IMR-90 (cell line): ENCODE measurements around the gene BMP4. TPM values are rescaled to one million over a fixed set of nuclear protein-coding genes. Genes with fewer than 3 reads are reported as not detected.
A peak's percentile ranks its signal among the peaks of the same experiment; 100 is the strongest.

Experiments used
- ATAC-seq: fragments of 200-7000 bp; cut with Tn5 transposase; 2 replicates; pipeline ENCODE4 v1.9.1; 2020; ENCODE audit warnings: low read depth, mild to moderate bottlenecking, moderate library complexity
- BruUV-seq: library from RNA; stranded (reverse); fragments of 400-500 nt; replicated peaks from 2 replicates; lab custom pipeline; 2021; lab: Mats Ljungman, UMichigan
- CTCF ChIA-PET: fragments of 300-600 bp; formaldehyde crosslinking; extraction: SDS; loops from one replicate; lab custom pipeline; 2021; ENCODE audit warnings: antibody characterized with exemption; lab: Yijun Ruan, JAX
- POLR2A ChIA-PET: fragments of 300-600 bp; sonication (Branson Sonifier 250); formaldehyde crosslinking; loops from one replicate; lab custom pipeline; 2022; ENCODE audit warnings: antibody characterized with exemption; ENCODE audit not compliant: unreplicated experiment; lab: Charles Lee
- DNase-seq: peaks from one replicate; pipeline ENCODE4 v3.0.0; 2013
- H2AFZ ChIP-seq: replicated peaks from 2 replicates; pipeline ENCODE3; 2013; ENCODE audit warnings: low read length, mild to moderate bottlenecking; ENCODE audit not compliant: poor library complexity
- H2AK5ac ChIP-seq: 2 replicates; pipeline ENCODE4 v1.6.1; 2013; ENCODE audit warnings: low read depth, low read length, inconsistent platforms
- H2AK9ac ChIP-seq: replicated peaks from 2 replicates; pipeline ENCODE3; 2013; ENCODE audit warnings: mild to moderate bottlenecking, low read depth, low read length, moderate library complexity; ENCODE audit not compliant: poor library complexity
- H2BK120ac ChIP-seq: 2 replicates; pipeline ENCODE4 v1.6.1; 2013; ENCODE audit warnings: low read depth, low read length, inconsistent platforms
- H2BK15ac ChIP-seq: 3 replicates; pipeline ENCODE4 v1.6.1; 2013; ENCODE audit warnings: low read depth, low read length, inconsistent platforms
- H2BK20ac ChIP-seq: 2 replicates; pipeline ENCODE4 v1.6.1; 2013; ENCODE audit warnings: low read depth, mild to moderate bottlenecking, inconsistent platforms, low read length, moderate library complexity
- H2BK5ac ChIP-seq: 2 replicates; pipeline ENCODE4 v1.6.1; 2013; ENCODE audit warnings: mild to moderate bottlenecking, low read depth, low read length, inconsistent platforms; ENCODE audit not compliant: poor library complexity, severe bottlenecking
- H3K14ac ChIP-seq: replicated peaks from 2 replicates; pipeline ENCODE4 v1.6.1; 2013; ENCODE audit warnings: low read depth, low read length, inconsistent platforms
- H3K18ac ChIP-seq: 2 replicates; pipeline ENCODE4 v1.6.1; 2013; ENCODE audit warnings: low read depth, low read length, control low read depth
- H3K23ac ChIP-seq: 2 replicates; pipeline ENCODE4 v1.6.1; 2013; ENCODE audit warnings: low read depth, low read length, inconsistent platforms
- H3K27ac ChIP-seq: 2 replicates; pipeline ENCODE4 v1.5.1; 2013; ENCODE audit warnings: mild to moderate bottlenecking, control low read depth, low read length; ENCODE audit not compliant: insufficient read depth
- H3K27me3 ChIP-seq: 2 replicates; pipeline ENCODE4 v1.6.1; 2013; ENCODE audit warnings: low read length; ENCODE audit not compliant: control insufficient read depth, insufficient read depth
- H3K36me3 ChIP-seq: 2 replicates; pipeline ENCODE4 v1.6.1; 2013; ENCODE audit warnings: low read length, mixed read lengths; ENCODE audit not compliant: control insufficient read depth, insufficient read depth
- H3K4ac ChIP-seq: 2 replicates; pipeline ENCODE4 v1.6.1; 2013; ENCODE audit warnings: low read depth, low read length, inconsistent platforms
- H3K4me1 ChIP-seq: 2 replicates; pipeline ENCODE4 v1.6.1; 2013; ENCODE audit warnings: low read length, mixed read lengths; ENCODE audit not compliant: control insufficient read depth, insufficient read depth
- H3K4me2 ChIP-seq: 2 replicates; pipeline ENCODE4 v1.6.1; 2013; ENCODE audit warnings: low read depth, mild to moderate bottlenecking, control low read depth, low read length, moderate library complexity
- H3K4me3 ChIP-seq: 2 replicates; pipeline ENCODE4 v1.5.1; 2013; ENCODE audit warnings: low read depth, mild to moderate bottlenecking, control low read depth, low read length, moderate library complexity; ENCODE audit not compliant: insufficient read depth
- H3K56ac ChIP-seq: 2 replicates; pipeline ENCODE4 v1.6.1; 2013; ENCODE audit warnings: low read length, inconsistent platforms; ENCODE audit not compliant: insufficient read depth; ENCODE audit errors: extremely low read depth
- H3K79me1 ChIP-seq, 2 experiments: 2 replicates each; pipeline ENCODE4 v1.6.1; 2013; ENCODE audit warnings: low read length in 2 of 2, inconsistent platforms in 1 of 2, low read depth in 1 of 2
- H3K9ac ChIP-seq: 2 replicates; pipeline ENCODE4 v1.6.1; 2013; ENCODE audit warnings: low read depth, low read length, control low read depth
- H3K9me1 ChIP-seq: 2 replicates; pipeline ENCODE4 v1.6.1; 2013; ENCODE audit warnings: low read length, inconsistent platforms; ENCODE audit not compliant: insufficient read depth
- H3K9me3 ChIP-seq: 2 replicates; pipeline ENCODE4 v1.6.1; 2013; ENCODE audit warnings: low read length; ENCODE audit not compliant: control insufficient read depth, insufficient read depth
- H4K20me1 ChIP-seq: 2 replicates; pipeline ENCODE4 v1.6.1; 2013; ENCODE audit warnings: low read length, inconsistent platforms; ENCODE audit not compliant: insufficient read depth
- H4K5ac ChIP-seq: 2 replicates; pipeline ENCODE4 v1.6.1; 2013; ENCODE audit warnings: mild to moderate bottlenecking, low read depth, low read length, control low read depth
- H4K8ac ChIP-seq, 2 experiments: 2 replicates each; pipeline ENCODE4 v1.6.1; 2013; ENCODE audit warnings: low read depth in 2 of 2, low read length in 2 of 2, control low read depth in 1 of 2, inconsistent platforms in 1 of 2
- H4K91ac ChIP-seq: 2 replicates; pipeline ENCODE4 v1.6.1; 2013; ENCODE audit warnings: low read depth, low read length, inconsistent platforms; ENCODE audit not compliant: insufficient read depth
- CEBPB ChIP-seq: IDR thresholded peaks from 2 replicates; pipeline ENCODE4 v1.6.1; 2012; ENCODE audit warnings: low read depth, low read length, improper control_type of control experiment
- MAFK ChIP-seq: IDR thresholded peaks from 2 replicates; pipeline ENCODE4 v1.6.1; 2012; ENCODE audit warnings: low read depth, low read length, improper control_type of control experiment
- MXI1 ChIP-seq: IDR thresholded peaks from 2 replicates; pipeline ENCODE4 v1.6.1; 2012; ENCODE audit warnings: low read depth, mild to moderate bottlenecking, low read length, moderate library complexity, borderline replicate concordance
- NFE2L2 ChIP-seq: fragments of 150-350 bp; IDR thresholded peaks from 2 replicates; pipeline ENCODE4 v1.6.1; 2016; ENCODE audit warnings: low read depth, mild to moderate bottlenecking, low read length
- POLR2A ChIP-seq: IDR thresholded peaks from 2 replicates; pipeline ENCODE4 v1.6.1; 2012; ENCODE audit warnings: mild to moderate bottlenecking, low read depth, low read length
- RCOR1 ChIP-seq: IDR thresholded peaks from 2 replicates; pipeline ENCODE4 v1.6.1; 2012; ENCODE audit warnings: mild to moderate bottlenecking, low read length, improper control_type of control experiment; ENCODE audit not compliant: insufficient replicate concordance
- RFX5 ChIP-seq: IDR thresholded peaks from 2 replicates; pipeline ENCODE4 v1.8.0; 2012; ENCODE audit warnings: low read depth, mild to moderate bottlenecking, low read length, moderate library complexity
- USF2 ChIP-seq: fragments of 150-350 bp; IDR thresholded peaks from 2 replicates; pipeline ENCODE4 v1.6.1; 2017; ENCODE audit warnings: mild to moderate bottlenecking, antibody characterized with exemption, low read length, low read depth
- WGBS, 2 experiments: methylation state at CpG; one replicate each; pipeline versions ENCODE4 v1.1.5 to v1.1.7; 2013; ENCODE audit warnings: missing lambda C conversion rate in 2 of 2; ENCODE audit not compliant: insufficient read length in 1 of 2; ENCODE audit errors: extremely low coverage in 2 of 2; 5-methylcytosine and 5-hydroxymethylcytosine counted together
- dilution Hi-C: fragments of 300-500 bp; cut with HindIII; formaldehyde crosslinking; loops from one replicate; pipeline ENCODE4 v1.14.3; 2018; ENCODE audit warnings: low sequenced_read_pairs; ENCODE audit not compliant: unreplicated experiment
- in situ Hi-C: fragments of 300-500 bp; cut with MboI; formaldehyde crosslinking; loops from 3 replicates; pipeline ENCODE4 v1.14.3; 2019; ENCODE audit warnings: low sequenced_read_pairs, inconsistent platforms, mixed read lengths
- intact Hi-C: fragments of 100-400 bp; cut with micrococcal nuclease; formaldehyde crosslinking; loops from 2 replicates; pipeline ENCODE4 v1.10.0; 2022
- polyA plus RNA-seq, 3 experiments: library from polyadenylated mRNA; depleted of rRNA; stranded (reverse); fragments of >200 nt; gene quantifications; 2 replicates each; pipeline ENCODE4 v1.2.3, GENCODE V29; 2012; ENCODE audit warnings: low replicate concordance in 1 of 3
- total RNA-seq: library from RNA; depleted of rRNA; stranded (reverse); fragments of >200 nt; gene quantifications from 2 replicates; pipeline ENCODE4 v1.2.3, GENCODE V29; 2012
- TF ChIP-seq, protein P1 (sequence below): fragments of 150-350 bp; IDR thresholded peaks from 2 replicates; pipeline ENCODE4 v1.6.1; 2016; ENCODE audit warnings: low read depth, mild to moderate bottlenecking, low read length, moderate library complexity, borderline replicate concordance

The BMP4 gene
- total and polyA plus RNA-seq, 2 of the 4 experiments (the other 2 are of a cell fraction) = 3.4 to 4.2 TPM

- no peak for TF ChIP-seq RCOR1
- TF ChIP-seq MAFK = no peak
These were observed 8.3 kb downstream of the BMP4 start (continued) for GRCh38 chr14:53948205-53948884.

DNA sequence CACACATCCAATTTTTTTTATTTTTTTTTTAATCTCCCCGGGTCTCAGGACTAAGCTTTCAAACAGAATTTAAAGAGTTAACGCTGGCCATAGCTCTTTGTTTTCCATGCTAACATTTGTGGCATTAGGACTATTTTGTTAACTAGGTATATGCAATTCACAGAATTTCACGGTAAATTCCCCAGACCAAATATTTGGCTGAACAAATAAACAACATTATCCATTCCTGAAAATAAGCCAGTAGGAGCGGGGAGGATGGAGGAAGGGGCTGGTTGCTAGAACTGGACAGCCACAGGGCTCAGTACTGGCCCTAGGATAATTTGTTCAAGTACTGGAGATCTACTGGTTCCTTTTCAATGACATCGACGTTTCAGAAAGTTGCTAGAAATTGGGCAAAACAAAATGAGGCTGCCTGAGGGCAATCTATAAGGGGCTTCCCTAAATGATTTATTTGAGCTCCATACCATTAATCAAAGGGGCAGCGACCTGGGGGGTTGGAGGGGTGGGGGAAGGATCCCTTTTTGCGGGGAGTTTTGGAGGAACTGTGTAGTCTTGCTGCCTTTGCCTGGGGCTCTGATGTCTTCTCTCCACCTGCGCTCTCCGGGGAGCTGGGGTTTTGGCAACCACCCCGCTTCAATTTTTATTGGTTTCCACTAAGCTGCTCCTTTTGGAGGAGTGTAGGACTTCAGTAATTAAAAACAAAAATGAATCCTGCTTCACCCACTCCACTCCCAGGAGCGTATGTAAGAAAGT, 9.0 kb downstream of the BMP4 start:
- H3K56ac ChIP-seq = no peak overlapping the region
- no peaks in the 10 kb centered on the region for H4K20me1 ChIP-seq
- H2AK9ac ChIP-seq = no peak overlapping the region
- H3K9ac ChIP-seq = no peak overlapping the region
- peak overlapping the region; percentile 12 for H2BK120ac ChIP-seq
- H3K27ac ChIP-seq = no peak overlapping the region; the same call in 1 of the 2 replicates
- H4K8ac ChIP-seq = no peak overlapping the region
- peak overlapping the region; percentile 11; the same call in 1 of the 2 replicates for H3K4ac ChIP-seq
- H3K4me3 ChIP-seq = no peak overlapping the region
- peak overlapping the region; percentile 56; the same call in 1 of the 2 replicates for H2BK20ac ChIP-seq
- peaks cover 0 to 16% of the 10 kb centered on the region in 2 experiments; a peak in 2 of 4 replicates for H3K79me1 ChIP-seq
- in situ Hi-C loops = no loop called here
- POLR2A ChIA-PET = interaction anchor here (0.5 to 2.3 kb wide), 9 partner anchors 13 to 503 kb away, joined by 3 to 31 read pairs (median 5); no protein-coding TSS in a partner anchor
- CTCF ChIA-PET = interaction anchor here (0.7 to 1.2 kb wide), 2 partner anchors 10 to 270 kb away, joined by 3 read pairs; no protein-coding TSS in a partner anchor
- H3K9me1 ChIP-seq = peaks cover 7% of the 10 kb centered on the region; the same call in 1 of the 2 replicates
- no peaks in the 10 kb centered on the region for H3K9me3 ChIP-seq
- H3K4me2 ChIP-seq = no peak overlapping the region
- TF ChIP-seq RCOR1 (no peak), POLR2A (no peak), MXI1 (no peak), RFX5 (no peak), CEBPB (no peak), NFE2L2 (no peak), MAFK (no peak), USF2 (no peak)
- TF ChIP-seq, protein P1, sequence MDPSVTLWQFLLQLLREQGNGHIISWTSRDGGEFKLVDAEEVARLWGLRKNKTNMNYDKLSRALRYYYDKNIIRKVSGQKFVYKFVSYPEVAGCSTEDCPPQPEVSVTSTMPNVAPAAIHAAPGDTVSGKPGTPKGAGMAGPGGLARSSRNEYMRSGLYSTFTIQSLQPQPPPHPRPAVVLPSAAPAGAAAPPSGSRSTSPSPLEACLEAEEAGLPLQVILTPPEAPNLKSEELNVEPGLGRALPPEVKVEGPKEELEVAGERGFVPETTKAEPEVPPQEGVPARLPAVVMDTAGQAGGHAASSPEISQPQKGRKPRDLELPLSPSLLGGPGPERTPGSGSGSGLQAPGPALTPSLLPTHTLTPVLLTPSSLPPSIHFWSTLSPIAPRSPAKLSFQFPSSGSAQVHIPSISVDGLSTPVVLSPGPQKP = no peak
- H2AFZ ChIP-seq = no peak overlapping the region
- dilution Hi-C loops = no loop called here
- intact Hi-C loops = loop anchor here (5.0 kb wide), 1 partner anchor 65 kb away; no protein-coding TSS in a partner anchor
- no peak overlapping the region for H3K23ac ChIP-seq
- H3K14ac ChIP-seq = no peak overlapping the region
- H3K4me1 ChIP-seq = peaks cover 4% of the 10 kb centered on the region
- no peak overlapping the region for H2BK5ac ChIP-seq
- H2BK15ac ChIP-seq = peak overlapping the region; percentile 14; the same call in 1 of the 3 replicates
- BruUV-seq = no TSS peak
- H4K91ac ChIP-seq = peak overlapping the region; percentile 33; the same call in 1 of the 2 replicates
- ATAC-seq = peak; percentile 63
- WGBS, 2 experiments = 65% methylated on average over 4 of the region's 12 CpGs; no CpG with 5 or more reads in 1 of the 2 experiments
- H4K5ac ChIP-seq = no peak overlapping the region
- H2AK5ac ChIP-seq = no peak overlapping the region
- DNase-seq = peak; percentile 40
- peaks cover 28% of the 10 kb centered on the region for H3K36me3 ChIP-seq
- H3K27me3 ChIP-seq = no peaks in the 10 kb centered on the region; the same call in 1 of the 2 replicates
- no peak overlapping the region for H3K18ac ChIP-seq
